Measurements from ENCODE around the gene TMC7.

- TF ChIP-seq CTCF (conservative IDR thresholded peaks at IDR 0.05 in 1 of 2, IDR thresholded peaks at IDR 0.05 in 1 of 2; ENCODE audit: low read depth in 1 of 2, low read length in 2 of 2) (no peak), EZH2 (IDR thresholded peaks at IDR 0.05; ENCODE audit: low read length, missing control alignments) (no peak)
Measured at GRCh38 chr16:19092653-19093410, 109.1 kb downstream of the TMC7 start.
